Raji (cell line): Measurements from ENCODE around the gene TMEM72.

Experiments used
- POLR2A ChIP-seq: IDR thresholded peaks from 2 replicates; pipeline ENCODE4 v1.6.1; 2011; ENCODE audit warnings: low read depth, low read length, control low read depth; ENCODE audit not compliant: insufficient read depth

The TMEM72 gene

GRCh38 chr10:44978213-44978569, 67.1 kb downstream of the TMEM72 start:
- TF ChIP-seq POLR2A: no peak

- TF ChIP-seq POLR2A: no peak
These were observed 67.6 kb downstream of the TMEM72 start, which contains the start of gene DEPP1 for GRCh38 chr10:44978570-44979280. TSS of gene DEPP1 (minus strand) at chr10:44978809. CDS start at chr10:44978030, 779 bp downstream.

- TF ChIP-seq POLR2A: no peak
These were observed 68.4 kb downstream of the TMEM72 start for GRCh38 chr10:44979281-44980191.

- no peak for TF ChIP-seq POLR2A
These were observed 69.4 kb downstream of the TMEM72 start for GRCh38 chr10:44980309-44981171.

- no peak for TF ChIP-seq POLR2A
These were observed 70.3 kb downstream of the TMEM72 start for GRCh38 chr10:44981172-44982113.

- TF ChIP-seq POLR2A: no peak
These were observed 71.0 kb downstream of the TMEM72 start for GRCh38 chr10:44982114-44982460.

GRCh38 chr10:44982496-44982895, 71.4 kb downstream of the TMEM72 start:
- no peak for TF ChIP-seq POLR2A

GRCh38 chr10:44983066-44983894, 72.1 kb downstream of the TMEM72 start:
- no peak for TF ChIP-seq POLR2A

- no peak for TF ChIP-seq POLR2A
These were observed 72.8 kb downstream of the TMEM72 start for GRCh38 chr10:44983895-44984278.

GRCh38 chr10:44984671-44985101, 73.5 kb downstream of the TMEM72 start:
- TF ChIP-seq POLR2A: no peak

GRCh38 chr10:44985175-44985681, 74.1 kb downstream of the TMEM72 start:
- TF ChIP-seq POLR2A: no peak

GRCh38 chr10:44986179-44986578, 75.0 kb downstream of the TMEM72 start:
- TF ChIP-seq POLR2A: no peak
